Endothelial cell of umbilical vein (primary cell): Measurements from ENCODE around the gene MRPL32. TPM values are rescaled to one million over a fixed set of nuclear protein-coding genes. Genes with fewer than 3 reads are reported as not detected.

ENCODE experiments used
- BruUV-seq: library from RNA; stranded (reverse); fragments of 400-500 nt; replicated peaks from 2 replicates; lab custom pipeline; 2021; lab: Mats Ljungman, UMichigan
- CTCF ChIA-PET: fragments of 300-600, 350-600 bp; sonication (Branson Sonifier 250); formaldehyde crosslinking; loops from one replicate; lab custom pipeline; 2021; ENCODE audit warnings: antibody characterized with exemption, inconsistent platforms; lab: Charles Lee
- POLR2A ChIA-PET: fragments of 300-600, 350-600 bp; sonication (Branson Sonifier 250); formaldehyde crosslinking; loops from one replicate; lab custom pipeline; 2021; ENCODE audit warnings: antibody characterized with exemption, inconsistent platforms; lab: Charles Lee
- DNase-seq: peaks from one replicate; pipeline ENCODE4 v3.0.0-alpha.2; 2011; ENCODE audit warnings: low read depth, low spot score
- FAIRE-seq: peaks from 2 replicates; lab custom pipeline; 2011; peaks lifted over from hg19 to GRCh38; lab: Jason Lieb, UNC
- H2AFZ ChIP-seq: 2 replicates; pipeline ENCODE4 v1.6.0; 2012; ENCODE audit warnings: low read depth, low read length, control low read depth, inconsistent platforms
- H3K27ac ChIP-seq: 2 replicates; pipeline ENCODE4 v1.5.1; 2011; ENCODE audit warnings: low read depth, mild to moderate bottlenecking, control low read depth, low read length, moderate library complexity; ENCODE audit not compliant: insufficient read depth
- H3K27me3 ChIP-seq, 2 experiments: 2 replicates each; pipeline versions ENCODE4 v1.6.0 to v1.6.1; 2011; ENCODE audit warnings: low read length in 2 of 2, mixed read lengths in 1 of 2; ENCODE audit not compliant: control insufficient read depth in 2 of 2, insufficient read depth in 2 of 2
- H3K36me3 ChIP-seq, 2 experiments: 2 replicates in 1 of 2; 3 replicates in 1 of 2; pipeline ENCODE4 v1.5.1; 2011; ENCODE audit warnings: low read length in 2 of 2, mild to moderate bottlenecking in 1 of 2, moderate library complexity in 1 of 2; ENCODE audit not compliant: control insufficient read depth in 2 of 2, insufficient read depth in 2 of 2; ENCODE audit errors: extremely low read depth in 1 of 2
- H3K4me1 ChIP-seq: 3 replicates; pipeline ENCODE4 v1.5.1; 2011; ENCODE audit warnings: mild to moderate bottlenecking, low read length; ENCODE audit not compliant: control insufficient read depth, insufficient read depth; ENCODE audit errors: extremely low read depth
- H3K4me2 ChIP-seq: 2 replicates; pipeline ENCODE4 v1.6.1; 2011; ENCODE audit warnings: low read length, control low read depth, mixed read lengths; ENCODE audit not compliant: insufficient read depth
- H3K4me3 ChIP-seq, 3 experiments: fragments of 200-600 bp in 1 of 3; sonication (generic), shearing (Covaris generic) in 1 of 3; replicated peaks in 1 of 3; 2 replicates each; pipeline ENCODE4 v1.5.1; 2011 to 2016; ENCODE audit warnings: control low read depth in 3 of 3, low read length in 3 of 3, mild to moderate bottlenecking in 2 of 3, inconsistent platforms in 1 of 3, low read depth in 1 of 3, moderate library complexity in 1 of 3; ENCODE audit not compliant: insufficient read depth in 1 of 3
- H3K79me2 ChIP-seq: 2 replicates; pipeline ENCODE4 v1.6.0; 2012; ENCODE audit warnings: low read length, inconsistent platforms; ENCODE audit not compliant: control insufficient read depth, insufficient read depth
- H3K9ac ChIP-seq: replicated peaks from 2 replicates; pipeline ENCODE3; 2011; ENCODE audit warnings: low read length, control low read depth; ENCODE audit not compliant: insufficient read depth; ENCODE audit errors: extremely low read depth
- H3K9me1 ChIP-seq: replicated peaks from 3 replicates; pipeline ENCODE4 v1.6.0; 2011; ENCODE audit warnings: mild to moderate bottlenecking, low read length; ENCODE audit not compliant: control insufficient read depth, insufficient read depth; ENCODE audit errors: extremely low read depth
- H3K9me3 ChIP-seq: replicated peaks from 2 replicates; pipeline ENCODE4 v1.5.1; 2012; ENCODE audit warnings: low read length, inconsistent platforms; ENCODE audit not compliant: control insufficient read depth, insufficient read depth
- H4K20me1 ChIP-seq: replicated peaks from 2 replicates; pipeline ENCODE3; 2011; ENCODE audit warnings: mild to moderate bottlenecking, low read length; ENCODE audit not compliant: control insufficient read depth, insufficient read depth; ENCODE audit errors: extremely low read depth
- CTCF ChIP-seq, 2 donors: IDR thresholded peaks; 1 replicate in 1 of 2; 2 replicates in 1 of 2; pipeline ENCODE4 v1.5.1; 2011; ENCODE audit warnings: low read length in 2 of 2, mild to moderate bottlenecking in 2 of 2, moderate library complexity in 2 of 2, control low read depth in 1 of 2, inconsistent platforms in 1 of 2, low read depth in 1 of 2; ENCODE audit not compliant: insufficient read depth in 1 of 2; ENCODE audit errors: extremely low read depth in 1 of 2
- EZH2 ChIP-seq: IDR thresholded peaks from 2 replicates; pipeline ENCODE4 v1.6.1; 2012; ENCODE audit warnings: borderline replicate concordance, low read depth, mild to moderate bottlenecking, moderate library complexity, low read length, inconsistent platforms; ENCODE audit not compliant: severe bottlenecking
- FOS ChIP-seq: IDR thresholded peaks from 2 replicates; pipeline ENCODE4 v1.6.1; 2011; ENCODE audit warnings: mild to moderate bottlenecking, low read length, moderate library complexity, borderline replicate concordance; ENCODE audit not compliant: insufficient read depth
- GATA2 ChIP-seq: IDR thresholded peaks from 2 replicates; pipeline ENCODE4 v1.7.0; 2011; ENCODE audit warnings: low read depth, mild to moderate bottlenecking, moderate library complexity, mixed read lengths, low read length; ENCODE audit not compliant: insufficient read length, insufficient read depth
- JUN ChIP-seq: IDR thresholded peaks from 2 replicates; pipeline ENCODE4 v1.6.1; 2011; ENCODE audit warnings: borderline replicate concordance, low read depth; ENCODE audit not compliant: insufficient read length, insufficient read depth
- MAX ChIP-seq: IDR thresholded peaks from 2 replicates; pipeline ENCODE4 v1.6.1; 2011; ENCODE audit not compliant: insufficient read depth, insufficient read length
- MYC ChIP-seq: IDR thresholded peaks from one replicate; pipeline ENCODE4 v1.6.1; 2011; ENCODE audit warnings: mild to moderate bottlenecking, low read depth, low read length
- POLR2A ChIP-seq: IDR thresholded peaks from 2 replicates; pipeline ENCODE4 v1.6.1; 2012; ENCODE audit warnings: low read depth, mild to moderate bottlenecking, control low read depth, low read length
- POLR2AphosphoS5 ChIP-seq: IDR thresholded peaks from 2 replicates; pipeline ENCODE4 v1.6.1; 2012; ENCODE audit warnings: low read depth, mild to moderate bottlenecking, control low read depth, low read length, moderate library complexity; ENCODE audit not compliant: insufficient read depth
- dilution Hi-C: fragments of 300-500 bp; cut with MboI; formaldehyde crosslinking; loops from one replicate; pipeline ENCODE4 v1.15.0; 2019; ENCODE audit warnings: low sequenced_read_pairs; ENCODE audit not compliant: extremely low pct_ligation_motif_present
- intact Hi-C: fragments of 100-400 bp; cut with micrococcal nuclease; formaldehyde crosslinking; loops from one replicate; pipeline ENCODE4 v1.10.0; 2022
- polyA plus RNA-seq, 4 experiments: library from polyadenylated mRNA; depleted of rRNA in 3 of 4; stranded (reverse) in 3 of 4; unstranded in 1 of 4; fragments of >200 nt; gene quantifications; 2 replicates each; pipeline versions ENCODE4 v1.2.1 to v1.2.3, GENCODE V29; 2011 to 2012; ENCODE audit warnings: missing spikeins in 1 of 4
- total RNA-seq: library from RNA; stranded (reverse); gene quantifications from 2 replicates; pipeline ENCODE4 v1.2.3, GENCODE V29; 2021

Gene MRPL32
- total and polyA plus RNA-seq, 2 donors (not counting 3 experiments of a cell fraction or from before 2014, with no cell fraction given), result 39.9 to 62.2 TPM

DNA sequence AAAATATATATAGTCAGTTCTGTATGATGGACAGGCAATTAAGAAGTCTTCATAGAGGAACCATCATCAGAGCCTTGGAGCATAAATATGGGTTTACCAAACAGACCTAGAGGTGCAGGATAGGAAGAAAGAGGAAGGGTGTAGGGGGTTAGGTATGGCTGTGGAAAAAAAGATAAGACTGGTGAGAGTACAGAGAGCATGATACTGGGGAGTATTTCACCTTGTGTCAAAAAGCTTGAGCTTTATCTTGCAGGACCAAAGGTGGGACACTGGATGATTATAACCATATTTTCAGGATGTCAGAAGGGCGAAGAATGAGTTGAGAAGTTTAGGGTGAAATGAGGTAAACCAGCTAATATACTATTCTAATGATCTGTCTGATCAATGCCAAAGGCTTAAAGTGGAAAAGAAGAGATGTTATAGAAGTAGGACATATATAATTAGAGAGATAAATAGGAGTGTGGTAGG, 54.6 kb downstream of the MRPL32 start:
- no peaks in the 10 kb centered on the region for H3K4me1 ChIP-seq
- no peaks in the 10 kb centered on the region for H3K79me2 ChIP-seq
- H2AFZ ChIP-seq, result no peak overlapping the region
- no peak for FAIRE-seq
- H3K9ac ChIP-seq, result no peak overlapping the region
- dilution Hi-C loops, result loop anchor here (25.0 kb wide), 1 partner anchor 325 kb away; no protein-coding TSS in a partner anchor
- ChIA-PET CTCF (no interaction called here), POLR2A (no interaction called here)
- BruUV-seq, result no TSS peak
- H4K20me1 ChIP-seq, result no peaks in the 10 kb centered on the region
- DNase-seq, result no peak
- no peak overlapping the region for H3K4me3 ChIP-seq
- TF ChIP-seq GATA2 (no peak), EZH2 (no peak), POLR2AphosphoS5 (no peak), JUN (no peak), CTCF (IDR thresholded peaks at IDR 0.05; ENCODE audit: extremely low read depth in 1 of 2, insufficient read depth in 1 of 2, low read depth in 1 of 2, low read length in 2 of 2) (no peak), MYC (no peak), MAX (no peak), POLR2A (no peak), FOS (no peak)
- no peak overlapping the region for H3K27ac ChIP-seq
- no peak overlapping the region for H3K4me2 ChIP-seq
- no peaks in the 10 kb centered on the region for H3K9me1 ChIP-seq
- intact Hi-C loops, result no loop called here
- H3K36me3 ChIP-seq, result no peaks in the 10 kb centered on the region
- H3K27me3 ChIP-seq, result peaks cover 2 to 6% of the 10 kb centered on the region in 2 experiments
- no peaks in the 10 kb centered on the region for H3K9me3 ChIP-seq

Other genes with a start within 250 kb of the MRPL32 start
- 4.2 and 4.5 TPM in 2 replicates for gene C7orf25, start 20.3 kb upstream of the MRPL32 start, total RNA-seq
- gene C7orf25, start 20.3 kb upstream of the MRPL32 start, polyA plus RNA-seq, result 1.4 TPM in 2 replicates
- gene PSMA2, start 202 bp upstream of the MRPL32 start, total RNA-seq, result 110 and 118 TPM in 2 replicates
- 73.3 and 107 TPM in 2 replicates for gene PSMA2, start 202 bp upstream of the MRPL32 start, polyA plus RNA-seq
- gene HECW1, start 180.3 kb downstream of the MRPL32 start, total RNA-seq, result not detected in 2 replicates
- gene HECW1, start 180.3 kb downstream of the MRPL32 start, polyA plus RNA-seq, result not detected in 2 replicates